ENCODE results near the gene MRAP2. TPM values are rescaled to one million over a fixed set of nuclear protein-coding genes. Genes with fewer than 3 reads are reported as not detected.

The MRAP2 gene
- total and polyA plus RNA-seq, 4 experiments from 2014 or later: not detected

- no peaks in the 10 kb centered on the region for H3K9me3 Mint-ChIP-seq
- intact Hi-C loops (cut with micrococcal nuclease): no loop called here
- H3K4me3 ChIP-seq (ENCODE audit: low read length in 2 of 2): no peak overlapping the region
- no peaks in the 10 kb centered on the region for H3K27me3 ChIP-seq (ENCODE audit: insufficient read depth, low read length)
- H3K9me3 ChIP-seq (ENCODE audit: control insufficient read depth in 1 of 2, low read length in 2 of 2): no peaks in the 10 kb centered on the region
- H3K27me3 Mint-ChIP-seq: peaks cover 4 to 11% of the 10 kb centered on the region in 2 donors
- H3K4me3 Mint-ChIP-seq: no peak overlapping the region
- CTCF ChIA-PET (ENCODE audit: partially characterized antibody): no interaction called here
- DNase-seq: no peak
- POLR2A ChIA-PET (ENCODE audit: partially characterized antibody): no interaction called here
- no peaks in the 10 kb centered on the region for H3K4me1 Mint-ChIP-seq
- H3K27ac ChIP-seq (ENCODE audit: low read depth, low read length): no peak overlapping the region
- no peaks in the 10 kb centered on the region for H3K36me3 Mint-ChIP-seq
- H3K4me1 ChIP-seq (ENCODE audit: insufficient read depth, low read length): no peaks in the 10 kb centered on the region
- H3K27ac Mint-ChIP-seq: no peak overlapping the region
- no peaks in the 10 kb centered on the region for H3K36me3 ChIP-seq (ENCODE audit: insufficient read depth, low read length)
These were observed 30.4 kb upstream of the MRAP2 start for GRCh38 chr6:84003131-84003530.

DNA sequence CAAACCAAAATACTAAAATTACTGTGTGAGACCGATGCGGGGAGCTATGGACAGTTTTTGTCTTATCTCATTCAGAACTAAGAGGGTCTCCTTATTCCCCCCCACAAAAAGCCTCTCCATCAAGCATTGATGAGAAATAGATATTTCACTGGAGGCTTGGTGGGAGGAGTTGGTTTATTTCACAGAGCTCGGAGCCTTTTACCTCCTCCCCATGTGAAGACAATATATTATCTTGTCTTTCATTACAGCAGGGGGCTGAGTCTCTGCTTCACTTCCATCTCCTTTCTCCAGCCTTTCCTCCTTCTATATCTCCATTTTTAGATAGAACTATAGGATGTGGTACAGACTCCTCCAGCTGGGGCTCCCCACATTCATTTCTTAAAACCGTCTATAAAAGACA, 29.9 kb upstream of the MRAP2 start:
- no peaks in the 10 kb centered on the region for H3K4me1 Mint-ChIP-seq
- H3K9me3 ChIP-seq (ENCODE audit: control insufficient read depth in 1 of 2, low read length in 2 of 2): no peaks in the 10 kb centered on the region
- CTCF ChIA-PET (ENCODE audit: partially characterized antibody): no interaction called here
- H3K27me3 ChIP-seq (ENCODE audit: insufficient read depth, low read length): no peaks in the 10 kb centered on the region
- no peak overlapping the region for H3K27ac ChIP-seq (ENCODE audit: low read depth, low read length)
- no peaks in the 10 kb centered on the region for H3K36me3 ChIP-seq (ENCODE audit: insufficient read depth, low read length)
- no peak overlapping the region for H3K4me3 ChIP-seq (ENCODE audit: low read length in 2 of 2)
- no peaks in the 10 kb centered on the region for H3K9me3 Mint-ChIP-seq
- no peak for DNase-seq
- no peak overlapping the region for H3K27ac Mint-ChIP-seq
- no peaks in the 10 kb centered on the region for H3K36me3 Mint-ChIP-seq
- H3K4me1 ChIP-seq (ENCODE audit: insufficient read depth, low read length): no peaks in the 10 kb centered on the region
- POLR2A ChIA-PET (ENCODE audit: partially characterized antibody): no interaction called here
- peaks cover 4 to 11% of the 10 kb centered on the region in 2 donors for H3K27me3 Mint-ChIP-seq
- H3K4me3 Mint-ChIP-seq: no peak overlapping the region
- intact Hi-C loops (cut with micrococcal nuclease): no loop called here

DNA sequence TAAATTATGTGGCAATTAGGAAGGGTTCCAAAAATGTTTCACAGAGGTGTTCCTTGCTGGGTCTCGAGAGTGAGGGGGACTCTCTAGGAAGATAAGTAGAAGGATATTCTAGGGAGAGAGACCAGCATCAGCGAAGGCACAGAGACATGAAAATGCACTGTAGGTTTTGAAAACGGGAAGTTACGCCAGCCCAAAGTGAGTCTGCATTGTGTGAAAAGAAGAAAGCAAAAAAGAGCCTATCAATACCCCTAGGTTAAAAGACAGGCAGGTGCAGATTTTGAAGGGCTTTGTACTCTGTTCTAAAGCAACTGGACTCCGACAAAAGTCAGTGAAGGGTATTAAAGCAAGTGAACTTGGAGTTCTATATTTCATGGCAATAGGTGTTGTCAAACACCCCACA, 25.7 kb upstream of the MRAP2 start:
- ChIA-PET POLR2A (ENCODE audit: partially characterized antibody) (no interaction called here), CTCF (ENCODE audit: partially characterized antibody) (no interaction called here)
- intact Hi-C loops (cut with micrococcal nuclease): no loop called here
- H3K9me3 Mint-ChIP-seq: no peaks in the 10 kb centered on the region
- no peak overlapping the region for H3K27ac Mint-ChIP-seq
- Histone ChIP-seq H3K4me3 (ENCODE audit: low read length in 2 of 2) (no peak overlapping the region), H3K27me3 (ENCODE audit: insufficient read depth, low read length) (no peaks in the 10 kb centered on the region), H3K36me3 (ENCODE audit: insufficient read depth, low read length) (no peaks in the 10 kb centered on the region), H3K27ac (ENCODE audit: low read depth, low read length) (no peak overlapping the region), H3K4me1 (ENCODE audit: insufficient read depth, low read length) (no peaks in the 10 kb centered on the region), H3K9me3 (ENCODE audit: control insufficient read depth in 1 of 2, low read length in 2 of 2) (no peaks in the 10 kb centered on the region)
- H3K36me3 Mint-ChIP-seq: no peaks in the 10 kb centered on the region
- no peak overlapping the region for H3K4me3 Mint-ChIP-seq
- H3K27me3 Mint-ChIP-seq: peaks cover 7 to 17% of the 10 kb centered on the region in 2 donors
- DNase-seq: no peak
- no peaks in the 10 kb centered on the region for H3K4me1 Mint-ChIP-seq

DNA sequence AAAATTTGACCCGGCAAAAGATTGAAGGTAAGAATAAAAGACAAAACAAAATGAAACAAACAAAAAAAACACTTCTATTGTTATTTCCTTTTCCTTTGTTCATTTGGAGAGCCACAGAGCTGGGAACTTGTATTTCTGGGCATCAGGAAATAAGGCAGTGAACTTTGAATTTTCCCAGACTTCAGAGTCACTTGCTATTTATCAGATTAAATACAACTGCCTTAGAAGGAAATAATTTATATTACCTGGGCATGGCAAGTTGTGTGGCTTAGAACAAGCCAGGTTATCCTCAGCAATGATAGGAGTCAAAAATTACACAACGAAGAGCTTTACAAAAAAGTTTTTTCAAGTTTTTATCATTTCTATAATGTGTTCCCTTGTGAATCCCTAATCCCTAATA, 20.2 kb upstream of the MRAP2 start:
- no peaks in the 10 kb centered on the region for H3K36me3 Mint-ChIP-seq
- Histone ChIP-seq H3K4me1 (ENCODE audit: insufficient read depth, low read length) (no peaks in the 10 kb centered on the region), H3K27me3 (ENCODE audit: insufficient read depth, low read length) (no peaks in the 10 kb centered on the region), H3K4me3 (ENCODE audit: low read length in 2 of 2) (no peak overlapping the region), H3K27ac (ENCODE audit: low read depth, low read length) (no peak overlapping the region), H3K36me3 (ENCODE audit: insufficient read depth, low read length) (no peaks in the 10 kb centered on the region), H3K9me3 (ENCODE audit: control insufficient read depth in 1 of 2, low read length in 2 of 2) (no peaks in the 10 kb centered on the region)
- no peak for DNase-seq
- ChIA-PET CTCF (ENCODE audit: partially characterized antibody) (no interaction called here), POLR2A (ENCODE audit: partially characterized antibody) (no interaction called here)
- H3K4me3 Mint-ChIP-seq: no peak overlapping the region
- H3K9me3 Mint-ChIP-seq: no peaks in the 10 kb centered on the region
- peaks cover 10 to 13% of the 10 kb centered on the region in 2 donors for H3K27me3 Mint-ChIP-seq
- intact Hi-C loops (cut with micrococcal nuclease): no loop called here
- H3K4me1 Mint-ChIP-seq: no peaks in the 10 kb centered on the region
- no peak overlapping the region for H3K27ac Mint-ChIP-seq

DNA sequence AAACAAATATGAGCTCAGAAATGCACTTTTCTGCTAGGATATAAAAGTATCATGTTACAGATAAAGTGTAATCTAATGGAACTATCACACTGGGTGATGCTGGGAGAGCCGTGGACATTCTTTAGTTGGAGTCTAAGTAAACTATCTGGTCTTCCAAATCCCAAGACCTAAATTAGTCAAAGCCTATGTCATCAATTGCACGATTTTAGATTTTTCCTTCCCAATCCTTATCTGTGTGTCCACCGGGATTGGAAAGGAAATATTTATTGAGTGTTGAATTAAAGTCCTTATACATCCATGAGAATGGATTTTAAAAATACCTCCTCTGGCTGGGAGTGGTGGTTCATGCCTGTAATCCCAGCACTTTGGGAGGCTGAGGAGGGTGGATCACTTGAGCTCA, 19.6 kb upstream of the MRAP2 start:
- H3K27ac Mint-ChIP-seq: no peak overlapping the region
- no peaks in the 10 kb centered on the region for H3K9me3 Mint-ChIP-seq
- H3K9me3 ChIP-seq (ENCODE audit: control insufficient read depth in 1 of 2, low read length in 2 of 2): no peaks in the 10 kb centered on the region
- H3K27me3 Mint-ChIP-seq: peaks cover 10 to 12% of the 10 kb centered on the region in 2 donors
- no peaks in the 10 kb centered on the region for H3K27me3 ChIP-seq (ENCODE audit: insufficient read depth, low read length)
- intact Hi-C loops (cut with micrococcal nuclease): no loop called here
- ChIA-PET POLR2A (ENCODE audit: partially characterized antibody) (no interaction called here), CTCF (ENCODE audit: partially characterized antibody) (no interaction called here)
- no peak overlapping the region for H3K4me3 Mint-ChIP-seq
- H3K4me1 Mint-ChIP-seq: no peaks in the 10 kb centered on the region
- no peaks in the 10 kb centered on the region for H3K36me3 ChIP-seq (ENCODE audit: insufficient read depth, low read length)
- no peaks in the 10 kb centered on the region for H3K36me3 Mint-ChIP-seq
- no peak overlapping the region for H3K27ac ChIP-seq (ENCODE audit: low read depth, low read length)
- no peak overlapping the region for H3K4me3 ChIP-seq (ENCODE audit: low read length in 2 of 2)
- no peaks in the 10 kb centered on the region for H3K4me1 ChIP-seq (ENCODE audit: insufficient read depth, low read length)
- DNase-seq: no peak

DNA sequence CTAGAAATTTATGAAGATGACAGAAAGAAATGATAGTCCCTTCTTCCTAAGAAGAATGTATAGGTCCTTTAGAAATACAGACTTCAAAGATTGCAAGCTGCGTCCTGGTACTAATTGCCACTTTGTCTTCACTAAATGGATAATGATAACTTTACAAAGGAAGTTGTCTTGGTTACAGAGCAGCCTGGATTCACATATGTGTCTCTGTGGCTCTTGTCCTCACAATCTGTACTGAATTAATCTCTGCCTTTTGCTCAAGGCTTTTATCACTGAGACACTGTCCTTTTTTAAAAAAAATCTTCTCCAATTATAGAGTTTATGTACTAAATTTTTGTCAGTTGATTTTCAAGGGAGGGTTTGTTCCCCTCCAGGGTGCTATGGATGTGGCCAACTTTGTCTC, 17.5 kb upstream of the MRAP2 start:
- ChIA-PET POLR2A (ENCODE audit: partially characterized antibody) (no interaction called here), CTCF (ENCODE audit: partially characterized antibody) (no interaction called here)
- Histone ChIP-seq H3K27me3 (ENCODE audit: insufficient read depth, low read length) (no peaks in the 10 kb centered on the region), H3K9me3 (ENCODE audit: control insufficient read depth in 1 of 2, low read length in 2 of 2) (no peaks in the 10 kb centered on the region), H3K4me1 (ENCODE audit: insufficient read depth, low read length) (no peaks in the 10 kb centered on the region), H3K27ac (ENCODE audit: low read depth, low read length) (no peak overlapping the region), H3K4me3 (ENCODE audit: low read length in 2 of 2) (no peak overlapping the region), H3K36me3 (ENCODE audit: insufficient read depth, low read length) (no peaks in the 10 kb centered on the region)
- DNase-seq: no peak
- Mint-ChIP-seq H3K4me1 (no peaks in the 10 kb centered on the region), H3K4me3 (no peak overlapping the region), H3K36me3 (no peaks in the 10 kb centered on the region), H3K27me3 (peaks cover 2 to 6% of the 10 kb centered on the region in 2 donors), H3K27ac (no peak overlapping the region), H3K9me3 (no peaks in the 10 kb centered on the region)
- intact Hi-C loops (cut with micrococcal nuclease): no loop called here

DNA sequence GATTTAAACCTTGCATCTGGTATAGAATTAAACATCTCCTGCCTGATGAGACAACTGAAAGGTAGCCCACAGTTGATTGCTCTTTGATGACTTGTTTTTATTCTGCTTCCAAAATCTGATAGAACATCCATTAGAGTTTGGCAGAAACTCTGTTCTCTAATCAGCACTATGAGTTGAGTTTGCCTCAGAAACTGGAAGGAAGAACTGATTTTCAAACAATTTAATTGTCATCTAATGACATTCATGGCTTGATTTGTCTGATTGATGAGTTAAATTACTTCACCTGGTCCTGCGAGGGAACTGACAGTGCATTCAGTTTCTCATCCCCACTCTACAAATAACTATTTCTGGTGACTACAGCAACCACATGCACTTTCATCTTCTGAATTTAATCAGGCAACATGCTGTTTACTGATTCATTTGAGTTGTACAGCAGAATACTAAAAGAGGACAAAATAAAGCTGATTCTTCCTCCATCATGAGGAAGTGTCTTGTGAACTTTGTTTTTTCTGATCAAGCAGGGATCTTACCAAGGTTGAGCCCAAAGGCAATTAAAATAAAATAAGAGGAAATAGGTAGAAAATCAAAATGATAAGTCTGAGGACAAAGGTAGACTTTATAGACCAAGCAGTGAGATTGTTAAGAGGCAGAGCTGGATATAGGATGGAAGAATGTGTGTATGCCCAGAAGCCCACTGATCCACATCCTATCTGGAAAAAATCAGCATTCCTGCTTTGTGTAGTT, 15.7 kb upstream of the MRAP2 start:
- Histone ChIP-seq H3K36me3 (ENCODE audit: insufficient read depth, low read length) (no peaks in the 10 kb centered on the region), H3K27ac (ENCODE audit: low read depth, low read length) (no peak overlapping the region), H3K27me3 (ENCODE audit: insufficient read depth, low read length) (no peaks in the 10 kb centered on the region), H3K4me3 (ENCODE audit: low read length in 2 of 2) (no peak overlapping the region), H3K9me3 (ENCODE audit: control insufficient read depth in 1 of 2, low read length in 2 of 2) (no peaks in the 10 kb centered on the region), H3K4me1 (ENCODE audit: insufficient read depth, low read length) (no peaks in the 10 kb centered on the region)
- no peaks in the 10 kb centered on the region for H3K4me1 Mint-ChIP-seq
- H3K27ac Mint-ChIP-seq: no peak overlapping the region
- intact Hi-C loops (cut with micrococcal nuclease): no loop called here
- ChIA-PET CTCF (ENCODE audit: partially characterized antibody) (no interaction called here), POLR2A (ENCODE audit: partially characterized antibody) (no interaction called here)
- no peak for DNase-seq
- H3K4me3 Mint-ChIP-seq: no peak overlapping the region
- peaks cover 2 to 4% of the 10 kb centered on the region in 2 donors for H3K27me3 Mint-ChIP-seq
- H3K9me3 Mint-ChIP-seq: no peaks in the 10 kb centered on the region
- H3K36me3 Mint-ChIP-seq: no peaks in the 10 kb centered on the region

Measured in CD4-positive, alpha-beta memory T cell (primary cell).